ENCODE results near the gene C1orf159.
"Not testable (repeated sequence)": the region's sequence is repeated elsewhere in the genome, so short reads cannot be mapped to it uniquely, and the experiment has no call there.

C1orf159 gene

GRCh38 chr1:1067284-1067859 lies 48.5 kb downstream of the C1orf159 start:
- DNase-seq (ENCODE audit: low read depth in 3 of 3) = no peak

- DNase-seq (ENCODE audit: low read depth in 3 of 3) = no peak
Observed at GRCh38 chr1:1066403-1067283, 49.2 kb downstream of the C1orf159 start.

- not testable (repeated sequence) for DNase-seq (ENCODE audit: low read depth in 3 of 3)
Observed at GRCh38 chr1:1065940-1066304, 50.0 kb downstream of the C1orf159 start.

- DNase-seq (ENCODE audit: low read depth in 3 of 3) = no peak
Observed at GRCh38 chr1:1065265-1065939, 50.5 kb downstream of the C1orf159 start.

- DNase-seq (ENCODE audit: low read depth in 3 of 3) = peak; percentile 77 to 83 (median 81)
Observed at GRCh38 chr1:1063945-1064831, 51.7 kb downstream of the C1orf159 start.

- no peak for DNase-seq (ENCODE audit: low read depth in 3 of 3)
Observed at GRCh38 chr1:1063261-1063944, 52.5 kb downstream of the C1orf159 start.

GRCh38 chr1:1062348-1063163 lies 53.3 kb downstream of the C1orf159 start:
- no peak for DNase-seq (ENCODE audit: low read depth in 3 of 3)

GRCh38 chr1:1061682-1062345 lies 54.1 kb downstream of the C1orf159 start:
- DNase-seq (ENCODE audit: low read depth in 3 of 3) = no peak

- DNase-seq (ENCODE audit: low read depth in 3 of 3) = no peak
Observed at GRCh38 chr1:1060281-1061000, 55.4 kb downstream of the C1orf159 start.

GRCh38 chr1:1059494-1060280 lies 56.2 kb downstream of the C1orf159 start:
- DNase-seq (ENCODE audit: low read depth in 3 of 3) = peak; percentile 82 to 92 (median 92)

- DNase-seq (ENCODE audit: low read depth in 3 of 3) = no peak
Observed at GRCh38 chr1:1058921-1059493, 56.9 kb downstream of the C1orf159 start.

GRCh38 chr1:1058088-1058905 lies 57.6 kb downstream of the C1orf159 start:
- no peak for DNase-seq (ENCODE audit: low read depth in 3 of 3)

- not testable (repeated sequence) for DNase-seq (ENCODE audit: low read depth in 3 of 3)
Observed at GRCh38 chr1:1057769-1058087, 58.2 kb downstream of the C1orf159 start.

GRCh38 chr1:1055841-1056736 lies 59.8 kb downstream of the C1orf159 start:
- DNase-seq (ENCODE audit: low read depth in 3 of 3) = no peak

GRCh38 chr1:1054971-1055370 lies 60.9 kb downstream of the C1orf159 start:
- DNase-seq (ENCODE audit: low read depth in 3 of 3) = no peak

GRCh38 chr1:1054099-1054700 lies 61.7 kb downstream of the C1orf159 start:
- no peak for DNase-seq (ENCODE audit: low read depth in 3 of 3)
